Upper lobe of left lung (tissue), 6 donors: ENCODE measurements around the gene VAV1. TPM values are rescaled to one million over a fixed set of nuclear protein-coding genes. Genes with fewer than 3 reads are reported as not detected.
"Not testable (repeated sequence)": the region's sequence is repeated elsewhere in the genome, so short reads cannot be mapped to it uniquely, and the experiment has no call there.

ENCODE experiments used
- ATAC-seq, 2 donors: fragments of 200-7000 bp; cut with Tn5 transposase; one replicate each; pipeline ENCODE4 v1.9.1; 2022; ENCODE audit warnings: mild to moderate bottlenecking in 2 of 2, moderate library complexity in 2 of 2; ENCODE audit not compliant: low FRiP score in 2 of 2
- DNase-seq, 2 donors: peaks; one replicate each; pipeline ENCODE4 v3.0.0-alpha.2; 2019 to 2020
- H3K27ac ChIP-seq, 4 donors: fragments of 200-600 bp; sonication (generic); one replicate each; pipeline ENCODE4 v1.5.1; 2016 to 2019
- H3K27me3 ChIP-seq, 4 donors: fragments of 200-600 bp; sonication (generic); one replicate each; pipeline ENCODE4 v1.5.1; 2017 to 2019
- H3K36me3 ChIP-seq, 4 donors: fragments of 200-600 bp; sonication (generic); one replicate each; pipeline ENCODE4 v1.5.1; 2016 to 2019
- H3K4me1 ChIP-seq, 4 donors: fragments of 200-600 bp; sonication (generic); one replicate each; pipeline ENCODE4 v1.5.1; 2018 to 2019
- H3K4me3 ChIP-seq, 4 donors: fragments of 200-600 bp; sonication (generic); one replicate each; pipeline ENCODE4 v1.5.1; 2017 to 2019; ENCODE audit warnings: mild to moderate bottlenecking in 2 of 4, moderate library complexity in 1 of 4
- H3K9me3 ChIP-seq, 4 donors: fragments of 200-600 bp; sonication (generic); one replicate each; pipeline ENCODE4 v1.5.1; 2018 to 2019
- EP300 ChIP-seq, 4 donors: sonication (generic); formaldehyde crosslinking; IDR thresholded peaks; one replicate each; pipeline ENCODE4 v1.5.1; 2017; ENCODE audit warnings: antibody characterized with exemption in 4 of 4, control low read depth in 2 of 4
- POLR2A ChIP-seq, 4 donors: fragments of 450-650 bp; IDR thresholded peaks; one replicate each; pipeline ENCODE4 v1.5.1; 2016 to 2017; ENCODE audit warnings: antibody characterized with exemption in 4 of 4, mild to moderate bottlenecking in 2 of 4
- POLR2AphosphoS5 ChIP-seq, 2 donors: sonication (generic); formaldehyde crosslinking; IDR thresholded peaks; one replicate each; pipeline ENCODE4 v1.5.1; 2017; ENCODE audit warnings: antibody characterized with exemption in 2 of 2
- WGBS, 2 donors: methylation state at CpG; one replicate each; pipeline ENCODE4 v1.1.5; 2017 to 2018; 5-methylcytosine and 5-hydroxymethylcytosine counted together
- total RNA-seq, 6 donors: library from RNA; depleted of rRNA in 4 of 6; stranded (reverse); fragments of >200 nt in 4 of 6; gene quantifications; one replicate each; pipeline versions ENCODE4 v1.1.0 to v1.2.1, GENCODE V29; 2016 to 2021
- TF ChIP-seq, protein P1 (sequence below), 6 experiments: fragments of 450-650 bp in 4 of 6; fragments of 200-600 bp in 2 of 6; sonication (generic) in 2 of 6; IDR thresholded peaks; one replicate each; pipeline ENCODE4 v1.5.1; 2016 to 2019; ENCODE audit warnings: antibody characterized with exemption in 6 of 6
- donor health status: DM: no; HTN: no; CAD: no; lungs with moderate emphysema.
- donor health status: DM: no; HTN: yes; CAD: no; lungs with severe emphysema.

VAV1 gene
- total RNA-seq, 6 donors from 2014 or later: 13.9 to 53.4 (median 24.1) TPM

DNA sequence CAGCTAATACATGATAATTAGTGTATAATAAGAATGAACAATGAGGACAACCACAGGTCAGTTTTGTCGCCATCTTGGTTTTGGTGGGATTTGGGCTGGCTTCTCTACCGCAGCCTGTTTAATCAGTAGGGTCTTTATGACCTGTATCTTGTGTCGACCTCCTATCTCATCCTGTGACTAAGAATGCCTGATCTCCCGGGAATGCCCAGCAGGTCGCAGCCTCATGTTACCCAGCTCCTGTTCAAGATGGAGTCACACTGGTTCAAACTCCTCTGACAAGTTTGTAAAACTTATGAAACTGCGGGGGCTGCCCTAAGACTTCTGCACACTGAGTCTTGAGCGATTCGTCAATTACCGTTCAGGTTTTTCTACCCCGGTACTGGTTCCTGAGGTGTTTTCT is 93.3 kb downstream of the VAV1 start:
- peaks cover 6 to 13% (median 7%) of the 10 kb centered on the region in 4 donors for H3K4me1 ChIP-seq
- no peak for DNase-seq
- H3K27me3 ChIP-seq: no peaks in the 10 kb centered on the region
- H3K36me3 ChIP-seq: no peaks in the 10 kb centered on the region
- no peaks in the 10 kb centered on the region for H3K9me3 ChIP-seq
- ATAC-seq: no peak
- 77 to 84% methylated on average over 9 to 10 of the region's 10 CpGs for WGBS, 2 donors
- no peak overlapping the region for H3K27ac ChIP-seq
- no peak for TF ChIP-seq POLR2A (IDR thresholded peaks at IDR 0.05)
- no peak for TF ChIP-seq POLR2AphosphoS5 (IDR thresholded peaks at IDR 0.05)
- no peak for TF ChIP-seq EP300 (IDR thresholded peaks at IDR 0.05)
- TF ChIP-seq, protein P1, sequence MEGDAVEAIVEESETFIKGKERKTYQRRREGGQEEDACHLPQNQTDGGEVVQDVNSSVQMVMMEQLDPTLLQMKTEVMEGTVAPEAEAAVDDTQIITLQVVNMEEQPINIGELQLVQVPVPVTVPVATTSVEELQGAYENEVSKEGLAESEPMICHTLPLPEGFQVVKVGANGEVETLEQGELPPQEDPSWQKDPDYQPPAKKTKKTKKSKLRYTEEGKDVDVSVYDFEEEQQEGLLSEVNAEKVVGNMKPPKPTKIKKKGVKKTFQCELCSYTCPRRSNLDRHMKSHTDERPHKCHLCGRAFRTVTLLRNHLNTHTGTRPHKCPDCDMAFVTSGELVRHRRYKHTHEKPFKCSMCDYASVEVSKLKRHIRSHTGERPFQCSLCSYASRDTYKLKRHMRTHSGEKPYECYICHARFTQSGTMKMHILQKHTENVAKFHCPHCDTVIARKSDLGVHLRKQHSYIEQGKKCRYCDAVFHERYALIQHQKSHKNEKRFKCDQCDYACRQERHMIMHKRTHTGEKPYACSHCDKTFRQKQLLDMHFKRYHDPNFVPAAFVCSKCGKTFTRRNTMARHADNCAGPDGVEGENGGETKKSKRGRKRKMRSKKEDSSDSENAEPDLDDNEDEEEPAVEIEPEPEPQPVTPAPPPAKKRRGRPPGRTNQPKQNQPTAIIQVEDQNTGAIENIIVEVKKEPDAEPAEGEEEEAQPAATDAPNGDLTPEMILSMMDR (IDR thresholded peaks at IDR 0.05): no peak
- H3K4me3 ChIP-seq: no peak overlapping the region

DNA sequence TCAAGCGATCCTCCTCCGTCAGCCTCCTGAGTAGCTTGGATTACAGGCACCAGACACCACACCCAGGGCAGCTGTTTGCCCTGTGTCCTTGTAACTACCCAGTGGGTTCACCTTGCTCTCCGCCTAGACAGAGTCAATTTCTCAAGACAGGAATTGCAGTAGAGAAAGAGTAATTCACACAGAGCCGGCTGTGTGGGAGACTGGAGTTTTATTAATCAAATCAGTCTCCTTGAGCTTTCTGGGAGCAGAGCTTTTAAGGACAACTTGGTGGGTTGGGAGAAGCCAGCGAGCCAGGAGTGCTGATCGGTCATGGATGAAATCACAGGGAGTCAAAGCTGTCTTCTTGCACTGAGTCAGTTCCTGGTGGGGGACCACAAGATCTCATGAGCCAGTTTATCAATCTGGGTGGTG is 94.2 kb downstream of the VAV1 start:
- DNase-seq (no peak), ATAC-seq (no peak)
- no peak for TF ChIP-seq EP300 (IDR thresholded peaks at IDR 0.05)
- no peak for TF ChIP-seq POLR2AphosphoS5 (IDR thresholded peaks at IDR 0.05)
- no peak for TF ChIP-seq POLR2A (IDR thresholded peaks at IDR 0.05)
- TF ChIP-seq, protein P1 (IDR thresholded peaks at IDR 0.05): no peak
- Histone ChIP-seq H3K27me3 (no peaks in the 10 kb centered on the region), H3K36me3 (no peaks in the 10 kb centered on the region), H3K9me3 (no peaks in the 10 kb centered on the region), H3K27ac (no peak overlapping the region), H3K4me3 (no peak overlapping the region), H3K4me1 (peaks cover 6 to 13% (median 7%) of the 10 kb centered on the region in 4 donors)
- 57 to 58% methylated on average over 6 of the region's 6 CpGs for WGBS, 2 donors

DNA sequence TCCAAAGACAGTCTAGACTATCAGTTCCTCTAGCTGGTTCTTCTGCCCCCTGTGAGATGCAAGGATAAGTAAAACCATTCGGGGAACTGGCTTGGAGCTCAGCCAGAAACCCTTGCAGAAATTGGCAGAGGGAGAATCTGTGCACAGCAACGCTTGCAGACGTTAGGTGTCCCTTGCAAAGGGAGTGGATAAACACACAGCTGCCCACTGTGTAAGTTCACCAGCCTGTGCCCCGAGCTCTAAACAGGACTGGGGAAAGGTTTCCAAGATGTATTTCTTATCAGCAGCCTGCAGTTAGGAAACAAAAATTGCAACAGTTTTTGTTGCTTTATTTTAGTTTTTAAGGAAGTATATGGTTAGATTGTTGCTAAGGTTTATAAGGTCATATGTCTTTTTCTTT is 95.8 kb downstream of the VAV1 start:
- ATAC-seq (no peak), DNase-seq (no peak)
- H3K27me3 ChIP-seq: no peaks in the 10 kb centered on the region

DNA sequence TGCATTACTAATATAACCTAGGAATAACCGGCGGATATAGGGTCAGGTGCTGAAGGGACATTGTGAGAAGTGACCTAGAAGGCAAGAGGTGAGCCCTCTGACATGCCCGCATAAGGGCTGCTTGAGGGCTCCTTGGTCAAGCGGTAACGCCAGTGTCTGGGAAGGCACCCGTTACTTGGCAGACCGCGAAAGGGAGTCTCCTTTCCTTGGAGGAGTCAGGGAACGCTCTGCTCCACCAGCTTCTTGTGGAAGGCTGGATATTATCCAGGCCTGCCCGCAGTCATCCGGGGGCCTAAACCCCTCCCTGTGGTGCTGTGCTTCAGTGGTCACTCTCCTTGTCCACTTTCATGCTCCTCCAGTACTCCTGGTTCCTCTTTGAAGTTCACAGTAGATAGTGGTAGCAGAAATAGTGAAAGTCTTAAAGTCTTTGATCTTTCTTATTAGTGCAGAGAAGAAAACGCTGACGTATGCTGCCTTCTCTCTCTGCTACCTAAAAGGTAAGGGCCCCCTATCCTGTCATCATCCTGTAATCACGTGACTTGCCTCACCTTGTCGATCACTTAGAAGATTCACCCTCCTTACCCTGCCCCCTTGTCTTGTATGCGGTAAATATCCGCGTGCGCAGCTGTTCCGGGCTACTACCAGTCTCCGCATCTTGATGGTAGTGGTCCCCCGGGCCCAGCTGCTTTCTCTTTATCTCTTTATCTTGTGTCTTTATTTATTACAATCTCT is 96.8 kb downstream of the VAV1 start:
- H3K4me1 ChIP-seq, H3K27me3 ChIP-seq, ATAC-seq, H3K27ac ChIP-seq, DNase-seq, H3K36me3 ChIP-seq, H3K4me3 ChIP-seq, H3K9me3 ChIP-seq: not testable (repeated sequence)
- 90 to 91% methylated on average over 20 to 22 of the region's 22 CpGs for WGBS, 2 donors

More for the DNA sequence above, 95.8 kb downstream of the VAV1 start:
- H3K4me1 ChIP-seq: peaks cover 0 to 3% (median 2%) of the 10 kb centered on the region in 4 donors
- WGBS, 2 donors: 4 to 12% methylated on average over 4 of the region's 4 CpGs
- no peaks in the 10 kb centered on the region for H3K36me3 ChIP-seq
- H3K4me3 ChIP-seq: no peak overlapping the region
- TF ChIP-seq POLR2AphosphoS5 (IDR thresholded peaks at IDR 0.05) (no peak), POLR2A (IDR thresholded peaks at IDR 0.05) (no peak), EP300 (IDR thresholded peaks at IDR 0.05) (no peak)
- TF ChIP-seq, protein P1 (IDR thresholded peaks at IDR 0.05): no peak
- no peak overlapping the region for H3K27ac ChIP-seq
- H3K9me3 ChIP-seq: no peaks in the 10 kb centered on the region

DNA sequence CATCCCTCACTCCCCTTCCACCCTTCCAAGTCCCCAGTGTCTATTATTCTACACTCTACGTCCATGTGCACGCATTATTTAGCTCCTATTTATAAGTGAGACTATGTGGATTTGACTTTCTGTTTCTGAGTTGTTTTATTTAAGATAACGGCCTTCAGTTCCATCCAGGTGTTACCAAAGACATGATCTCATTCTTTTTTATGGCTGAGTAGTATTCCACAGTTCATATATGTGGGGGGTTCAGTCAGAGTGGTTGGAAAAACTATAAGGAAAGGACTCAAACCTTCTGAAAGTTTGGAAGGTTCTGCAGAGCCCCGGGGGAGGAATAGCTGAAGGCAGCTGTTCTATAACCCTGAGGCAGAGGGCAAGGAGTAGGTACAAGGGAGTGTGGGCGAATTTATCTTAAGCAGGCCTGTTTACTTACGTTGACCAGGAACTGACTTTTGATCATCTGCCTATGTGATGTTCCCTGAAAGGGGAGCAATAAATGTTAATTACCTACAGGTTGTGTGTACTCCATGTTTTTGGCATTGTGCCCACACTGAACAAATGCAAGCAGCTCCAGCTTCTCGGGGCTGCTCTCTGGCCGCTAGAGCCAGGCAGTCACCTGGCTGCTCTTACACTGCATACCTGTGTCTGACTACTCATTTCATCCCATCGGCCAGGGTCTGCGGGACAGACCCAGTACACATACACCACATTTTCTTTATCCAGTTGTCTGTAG is 101.4 kb downstream of the VAV1 start:
- WGBS, 2 donors: 82 to 83% methylated on average over 10 of the region's 10 CpGs
- Histone ChIP-seq H3K36me3 (no peaks in the 10 kb centered on the region), H3K4me3 (no peak overlapping the region), H3K9me3 (peaks cover 0 to 1% (median 0%) of the 10 kb centered on the region in 4 donors), H3K27me3 (no peaks in the 10 kb centered on the region), H3K27ac (no peak overlapping the region), H3K4me1 (no peaks in the 10 kb centered on the region)
- TF ChIP-seq POLR2AphosphoS5 (IDR thresholded peaks at IDR 0.05): no peak
- TF ChIP-seq, protein P1 (IDR thresholded peaks at IDR 0.05): no peak
- TF ChIP-seq EP300 (IDR thresholded peaks at IDR 0.05): no peak
- no peak for TF ChIP-seq POLR2A (IDR thresholded peaks at IDR 0.05)
- DNase-seq (no peak), ATAC-seq (no peak)
